ENCODE data around the gene HRAS. TPM values are rescaled to one million over a fixed set of nuclear protein-coding genes. Genes with fewer than 3 reads are reported as not detected.

HRAS gene
- total RNA-seq, 2 donors from 2014 or later: 64.8 to 68.2 TPM

GRCh38 chr11:504053-504993, 31.1 kb downstream of the HRAS start:
- Mint-ChIP-seq H3K36me3 (ENCODE audit: low read depth) (peaks cover 22% of the 10 kb centered on the region), H3K27me3 (ENCODE audit: insufficient read depth) (peaks cover 2% of the 10 kb centered on the region), H3K9me3 (no peaks in the 10 kb centered on the region), H3K4me1 (no peaks in the 10 kb centered on the region), H3K4me3 (peak overlapping the region; percentile 90), H3K27ac (no peak overlapping the region)
- no peak overlapping the region for H3K27ac ChIP-seq (ENCODE audit: low read depth, low read length)
- H3K27me3 ChIP-seq (ENCODE audit: control insufficient read depth, insufficient read depth, low read length, poor library complexity, severe bottlenecking): no peaks in the 10 kb centered on the region
- H3K9me3 ChIP-seq (ENCODE audit: control insufficient read depth, low read length): no peaks in the 10 kb centered on the region
- peaks cover 21% of the 10 kb centered on the region for H3K36me3 ChIP-seq (ENCODE audit: control insufficient read depth, insufficient read depth, low read length)
- WGBS, 2 experiments (ENCODE audit: insufficient coverage in 1 of 2, insufficient read length in 1 of 2): 56 to 84% methylated on average over 43 to 72 of the region's 72 CpGs
- H3K4me1 ChIP-seq (ENCODE audit: control insufficient read depth, insufficient read depth, low read length): no peaks in the 10 kb centered on the region
- peak; percentile 43 for DNase-seq
- TF ChIP-seq, protein P1, sequence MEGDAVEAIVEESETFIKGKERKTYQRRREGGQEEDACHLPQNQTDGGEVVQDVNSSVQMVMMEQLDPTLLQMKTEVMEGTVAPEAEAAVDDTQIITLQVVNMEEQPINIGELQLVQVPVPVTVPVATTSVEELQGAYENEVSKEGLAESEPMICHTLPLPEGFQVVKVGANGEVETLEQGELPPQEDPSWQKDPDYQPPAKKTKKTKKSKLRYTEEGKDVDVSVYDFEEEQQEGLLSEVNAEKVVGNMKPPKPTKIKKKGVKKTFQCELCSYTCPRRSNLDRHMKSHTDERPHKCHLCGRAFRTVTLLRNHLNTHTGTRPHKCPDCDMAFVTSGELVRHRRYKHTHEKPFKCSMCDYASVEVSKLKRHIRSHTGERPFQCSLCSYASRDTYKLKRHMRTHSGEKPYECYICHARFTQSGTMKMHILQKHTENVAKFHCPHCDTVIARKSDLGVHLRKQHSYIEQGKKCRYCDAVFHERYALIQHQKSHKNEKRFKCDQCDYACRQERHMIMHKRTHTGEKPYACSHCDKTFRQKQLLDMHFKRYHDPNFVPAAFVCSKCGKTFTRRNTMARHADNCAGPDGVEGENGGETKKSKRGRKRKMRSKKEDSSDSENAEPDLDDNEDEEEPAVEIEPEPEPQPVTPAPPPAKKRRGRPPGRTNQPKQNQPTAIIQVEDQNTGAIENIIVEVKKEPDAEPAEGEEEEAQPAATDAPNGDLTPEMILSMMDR (conservative IDR thresholded peaks at IDR 0.05): no peak
- no peak overlapping the region for H3K9ac ChIP-seq (ENCODE audit: extremely low read depth, low read length, poor library complexity, severe bottlenecking)
- peak overlapping the region; percentile 91 for H3K4me3 ChIP-seq (ENCODE audit: low read length)

- Histone ChIP-seq H3K36me3 (ENCODE audit: control insufficient read depth, insufficient read depth, low read length) (peaks cover 25% of the 10 kb centered on the region), H3K9me3 (ENCODE audit: control insufficient read depth, low read length) (no peaks in the 10 kb centered on the region), H3K4me3 (ENCODE audit: low read length) (no peak overlapping the region), H3K27ac (ENCODE audit: low read depth, low read length) (no peak overlapping the region), H3K4me1 (ENCODE audit: control insufficient read depth, insufficient read depth, low read length) (no peaks in the 10 kb centered on the region), H3K9ac (ENCODE audit: extremely low read depth, low read length, poor library complexity, severe bottlenecking) (no peak overlapping the region), H3K27me3 (ENCODE audit: control insufficient read depth, insufficient read depth, low read length, poor library complexity, severe bottlenecking) (no peaks in the 10 kb centered on the region)
- Mint-ChIP-seq H3K4me1 (no peaks in the 10 kb centered on the region), H3K27ac (no peak overlapping the region), H3K9me3 (no peaks in the 10 kb centered on the region), H3K4me3 (no peak overlapping the region), H3K36me3 (ENCODE audit: low read depth) (peaks cover 24% of the 10 kb centered on the region), H3K27me3 (ENCODE audit: insufficient read depth) (peaks cover 2% of the 10 kb centered on the region)
- WGBS, 2 experiments (ENCODE audit: insufficient coverage in 1 of 2, insufficient read length in 1 of 2): 93 to 97% methylated on average over 19 to 24 of the region's 24 CpGs
- TF ChIP-seq, protein P1 (conservative IDR thresholded peaks at IDR 0.05): no peak
- DNase-seq: peak; percentile 32
These were observed 32.0 kb downstream of the HRAS start for GRCh38 chr11:503179-503981.

GRCh38 chr11:502288-503178, 32.8 kb downstream of the HRAS start:
- DNase-seq: peak; percentile 37
- Mint-ChIP-seq H3K4me3 (no peak overlapping the region), H3K27me3 (ENCODE audit: insufficient read depth) (peaks cover 2% of the 10 kb centered on the region), H3K9me3 (peaks cover 3% of the 10 kb centered on the region), H3K27ac (no peak overlapping the region), H3K4me1 (no peaks in the 10 kb centered on the region), H3K36me3 (ENCODE audit: low read depth) (peaks cover 30% of the 10 kb centered on the region)
- H3K4me3 ChIP-seq (ENCODE audit: low read length): no peak overlapping the region
- peaks cover 33% of the 10 kb centered on the region for H3K36me3 ChIP-seq (ENCODE audit: control insufficient read depth, insufficient read depth, low read length)
- WGBS, 2 experiments (ENCODE audit: insufficient coverage in 1 of 2, insufficient read length in 1 of 2): 93 to 97% methylated on average over 5 to 10 of the region's 10 CpGs
- H3K4me1 ChIP-seq (ENCODE audit: control insufficient read depth, insufficient read depth, low read length): no peaks in the 10 kb centered on the region
- no peaks in the 10 kb centered on the region for H3K27me3 ChIP-seq (ENCODE audit: control insufficient read depth, insufficient read depth, low read length, poor library complexity, severe bottlenecking)
- no peak overlapping the region for H3K9ac ChIP-seq (ENCODE audit: extremely low read depth, low read length, poor library complexity, severe bottlenecking)
- TF ChIP-seq, protein P1 (conservative IDR thresholded peaks at IDR 0.05): no peak
- H3K9me3 ChIP-seq (ENCODE audit: control insufficient read depth, low read length): peaks cover 4% of the 10 kb centered on the region
- no peak overlapping the region for H3K27ac ChIP-seq (ENCODE audit: low read depth, low read length)
